B cell (primary cell): ENCODE measurements around the gene SHQ1. TPM values are rescaled to one million over a fixed set of nuclear protein-coding genes. Genes with fewer than 3 reads are reported as not detected.

ENCODE experiments used
- ATAC-seq: fragments of 200-7000 bp; cut with Tn5 transposase; one replicate; pipeline ENCODE4 v1.10.0; 2021; ENCODE audit warnings: low read depth, mild to moderate bottlenecking, moderate number of reproducible peaks, moderate library complexity
- CTCF ChIA-PET: fragments of 350-600 bp; sonication (Branson Sonifier 250); formaldehyde crosslinking; loops from one replicate; lab custom pipeline; 2021; ENCODE audit warnings: antibody characterized with exemption, inconsistent platforms; lab: Charles Lee
- POLR2A ChIA-PET: fragments of 350-600 bp; sonication (Branson Sonifier 250); formaldehyde crosslinking; loops from one replicate; lab custom pipeline; 2021; ENCODE audit warnings: antibody characterized with exemption; lab: Charles Lee
- DNase-seq: peaks from one replicate; pipeline ENCODE4 v3.0.0; 2013
- H2AFZ ChIP-seq: 2 replicates; pipeline ENCODE4 v1.6.1; 2012; ENCODE audit warnings: mild to moderate bottlenecking, low read depth, low read length; ENCODE audit not compliant: insufficient read depth, poor library complexity, severe bottlenecking
- H3K27ac ChIP-seq, 2 donors: 1 replicate in 1 of 2; 2 replicates in 1 of 2; pipeline ENCODE4 v1.5.1; 2012 to 2013; ENCODE audit warnings: low read length in 2 of 2, mild to moderate bottlenecking in 2 of 2, moderate library complexity in 1 of 2
- H3K27me3 ChIP-seq, 4 experiments: fragments of 200-600 bp in 1 of 4; sonication (generic) in 1 of 4; replicated peaks in 1 of 4; 1 replicate in 2 of 4; 2 replicates in 2 of 4; pipeline versions ENCODE4 v1.6.1 to v1.7.0; 2013 to 2016; ENCODE audit warnings: low read length in 3 of 4, mild to moderate bottlenecking in 2 of 4, mixed read lengths in 1 of 4, moderate library complexity in 1 of 4; ENCODE audit not compliant: insufficient read depth in 4 of 4, control insufficient read depth in 3 of 4; ENCODE audit errors: control extremely low read depth in 1 of 4
- H3K36me3 ChIP-seq, 2 experiments: replicated peaks in 1 of 2; 1 replicate in 1 of 2; 2 replicates in 1 of 2; pipeline versions ENCODE4 v1.6.1 to v1.7.1; 2013; ENCODE audit warnings: low read length in 1 of 2; ENCODE audit not compliant: insufficient read depth in 2 of 2, control insufficient read depth in 1 of 2; ENCODE audit errors: control extremely low read depth in 1 of 2, extremely low read depth in 1 of 2
- H3K4me1 ChIP-seq, 2 donors: fragments of 200-600 bp in 1 of 2; sonication (generic) in 1 of 2; 1 replicate in 1 of 2; 2 replicates in 1 of 2; pipeline versions ENCODE4 v1.5.1 to v1.6.1; 2013 to 2017; ENCODE audit warnings: low read length in 2 of 2; ENCODE audit not compliant: control insufficient read depth in 2 of 2, insufficient read depth in 2 of 2
- H3K4me2 ChIP-seq: replicated peaks from 2 replicates; pipeline ENCODE3; 2012; ENCODE audit warnings: mild to moderate bottlenecking, low read depth, low read length; ENCODE audit not compliant: poor library complexity, severe bottlenecking
- H3K4me3 ChIP-seq, 5 experiments: fragments of 200-600 bp in 1 of 5; sonication (generic) in 1 of 5; 1 replicate in 3 of 5; 2 replicates in 2 of 5; pipeline versions ENCODE4 v1.5.1 to v1.7.0; 2011 to 2016; ENCODE audit warnings: low read length in 4 of 5, mild to moderate bottlenecking in 4 of 5, low read depth in 2 of 5, control low read depth in 1 of 5, moderate library complexity in 1 of 5; ENCODE audit not compliant: insufficient read depth in 1 of 5; ENCODE audit errors: control extremely low read depth in 1 of 5, extremely low read depth in 1 of 5
- H3K79me2 ChIP-seq: fragments of 200-600 bp; sonication (generic); one replicate; pipeline ENCODE4 v1.6.0; 2016; ENCODE audit warnings: low read length; ENCODE audit not compliant: control insufficient read depth, insufficient read depth
- H3K9ac ChIP-seq: fragments of 200-600 bp; sonication (generic); 2 replicates; pipeline ENCODE4 v1.6.1; 2017; ENCODE audit warnings: mild to moderate bottlenecking, low read length, moderate library complexity
- H3K9me3 ChIP-seq, 3 donors: one replicate each; pipeline versions ENCODE4 v1.6.1 to v1.7.1; 2013; ENCODE audit warnings: low read length in 2 of 3; ENCODE audit not compliant: control insufficient read depth in 2 of 3, insufficient read depth in 1 of 3; ENCODE audit errors: control extremely low read depth in 1 of 3
- H4K20me1 ChIP-seq: 2 replicates; pipeline ENCODE4 v1.6.0; 2012; ENCODE audit warnings: mild to moderate bottlenecking, low read length; ENCODE audit not compliant: insufficient read depth, control insufficient read depth, poor library complexity, severe bottlenecking
- H3K27ac Mint-ChIP-seq: one replicate; pipeline ENCODE4 v1.8.0; 2021; ENCODE audit warnings: mixed read lengths
- H3K27me3 Mint-ChIP-seq: one replicate; pipeline ENCODE4 v1.8.0; 2021; ENCODE audit warnings: mixed read lengths
- H3K4me1 Mint-ChIP-seq: one replicate; pipeline ENCODE4 v1.8.0; 2021; ENCODE audit warnings: mixed read lengths
- H3K4me3 Mint-ChIP-seq: one replicate; pipeline ENCODE4 v1.8.0; 2021; ENCODE audit warnings: mixed read lengths
- H3K9me3 Mint-ChIP-seq: one replicate; pipeline ENCODE4 v1.8.0; 2022; ENCODE audit warnings: mixed read lengths; ENCODE audit not compliant: insufficient read depth
- CTCF ChIP-seq: fragments of 200-600 bp; IDR thresholded peaks from one replicate; pipeline ENCODE4 v1.8.0; 2022; ENCODE audit warnings: antibody characterized with exemption, mild to moderate bottlenecking
- EZH2 ChIP-seq: IDR thresholded peaks from 2 replicates; pipeline ENCODE4 v1.6.1; 2012; ENCODE audit warnings: borderline replicate concordance, low read depth, mild to moderate bottlenecking, moderate library complexity, low read length; ENCODE audit not compliant: insufficient read depth, poor library complexity, severe bottlenecking
- WGBS: methylation state at CpG from one replicate; pipeline ENCODE4 v1.1.5; 2013; ENCODE audit warnings: missing lambda C conversion rate; ENCODE audit not compliant: insufficient coverage; 5-methylcytosine and 5-hydroxymethylcytosine counted together
- intact Hi-C: fragments of 100-400 bp; cut with micrococcal nuclease; formaldehyde crosslinking; loops from one replicate; pipeline ENCODE4 v1.10.0; 2022
- polyA plus RNA-seq: library from polyadenylated mRNA; depleted of rRNA; stranded (reverse); fragments of >200 nt; gene quantifications from 2 replicates; pipeline ENCODE4 v1.2.3, GENCODE V29; 2012
- total RNA-seq, 2 donors: library from RNA; stranded (reverse); fragments of 120-200 nt in 1 of 2; gene quantifications; 1 replicate in 1 of 2; 2 replicates in 1 of 2; pipeline versions ENCODE4 v1.2.3 to v1.2.4, GENCODE V29; 2013 to 2022

The SHQ1 gene
- total and polyA plus RNA-seq, 2 donors (not counting 1 experiment from before 2014, with no cell fraction given) = 3.6 to 32.0 TPM

GRCh38 chr3:72891053-72891855 lies 43.0 kb upstream of the SHQ1 start:
- H3K27me3 Mint-ChIP-seq = peaks cover 71% of the 10 kb centered on the region
- no peak for TF ChIP-seq EZH2
- Histone ChIP-seq H3K9ac (no peak overlapping the region), H3K27ac (no peak overlapping the region), H3K79me2 (no peaks in the 10 kb centered on the region), H3K27me3 (peaks cover 0 to 51% (median 23%) of the 10 kb centered on the region in 4 experiments), H3K36me3 (no peaks in the 10 kb centered on the region), H2AFZ (no peak overlapping the region), H3K9me3 (peaks cover 0 to 2% (median 0%) of the 10 kb centered on the region in 3 donors), H3K4me2 (no peak overlapping the region), H3K4me1 (peaks cover 9 to 10% of the 10 kb centered on the region in 2 donors), H4K20me1 (no peaks in the 10 kb centered on the region), H3K4me3 (no peak overlapping the region)
- no peak for ATAC-seq
- no peak overlapping the region for H3K4me3 Mint-ChIP-seq
- intact Hi-C loops = no loop called here
- H3K27ac Mint-ChIP-seq = no peak overlapping the region
- H3K9me3 Mint-ChIP-seq = no peaks in the 10 kb centered on the region
- WGBS = 69% methylated on average over 2 of the region's 8 CpGs
- CTCF ChIA-PET = no interaction called here
- no peak for DNase-seq
- POLR2A ChIA-PET = no interaction called here
- H3K4me1 Mint-ChIP-seq = peaks cover 8% of the 10 kb centered on the region

- no peak overlapping the region for H2AFZ ChIP-seq
- Mint-ChIP-seq H3K9me3 (no peaks in the 10 kb centered on the region), H3K27me3 (peaks cover 76% of the 10 kb centered on the region), H3K27ac (no peak overlapping the region), H3K4me1 (peaks cover 8% of the 10 kb centered on the region), H3K4me3 (no peak overlapping the region)
- no peak for ATAC-seq
- peaks cover 9 to 10% of the 10 kb centered on the region in 2 donors for H3K4me1 ChIP-seq
- H3K4me2 ChIP-seq = no peak overlapping the region
- no peaks in the 10 kb centered on the region for H3K36me3 ChIP-seq
- 96% methylated on average over 9 of the region's 10 CpGs for WGBS
- H3K79me2 ChIP-seq = no peaks in the 10 kb centered on the region
- no peaks in the 10 kb centered on the region for H4K20me1 ChIP-seq
- no peak overlapping the region for H3K27ac ChIP-seq
- ChIA-PET POLR2A (no interaction called here), CTCF (no interaction called here)
- no peak overlapping the region for H3K9ac ChIP-seq
- DNase-seq = no peak
- intact Hi-C loops = no loop called here
- peaks cover 0 to 2% (median 0%) of the 10 kb centered on the region in 3 donors for H3K9me3 ChIP-seq
- no peak overlapping the region for H3K4me3 ChIP-seq
- TF ChIP-seq CTCF = no peak
- no peak for TF ChIP-seq EZH2
- peaks cover 0 to 57% (median 31%) of the 10 kb centered on the region in 4 experiments for H3K27me3 ChIP-seq
Measured at GRCh38 chr3:72890166-72890925, 42.1 kb upstream of the SHQ1 start.
